Stimulated activated CD4-positive, alpha-beta T cell treated with anti-CD3 and anti-CD28 coated beads, Interleukin-1b, Interleukin-23, amount 100 ng/mL, for 1 hour (primary cell): ENCODE data around the gene CXCL12.

Experiments
- DNase-seq, 2 donors: peaks; one replicate each; pipeline ENCODE4 v3.0.0-alpha.2; 2020; ENCODE audit warnings: low read depth in 2 of 2

The CXCL12 gene

GRCh38 chr10:44334091-44334490 lies 50.8 kb downstream of the CXCL12 start:
- no peak for DNase-seq

- DNase-seq = no peak
Observed at GRCh38 chr10:44333511-44333910, 51.4 kb downstream of the CXCL12 start.

- no peak for DNase-seq
Observed at GRCh38 chr10:44332465-44332864, 52.4 kb downstream of the CXCL12 start.

DNA sequence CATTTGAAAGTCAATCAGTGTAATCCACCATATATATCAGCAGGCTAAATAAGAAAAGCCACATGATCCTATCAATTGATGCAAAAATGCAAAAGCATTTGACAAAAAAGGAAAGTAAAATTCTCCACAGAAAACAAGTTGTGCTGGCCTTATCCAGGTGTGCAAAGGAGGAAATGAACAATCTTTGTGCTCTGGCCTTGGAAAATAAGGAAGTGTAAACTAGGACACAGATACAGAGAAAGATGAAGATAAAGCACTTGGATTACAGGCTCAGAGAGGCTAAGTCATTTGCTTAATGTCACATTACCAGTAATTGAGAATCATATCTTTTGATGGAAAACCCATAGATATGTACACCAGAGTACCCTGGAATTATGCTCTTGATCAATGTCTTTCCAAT lies 54.5 kb downstream of the CXCL12 start:
- DNase-seq = no peak

GRCh38 chr10:44327461-44327860 lies 57.4 kb downstream of the CXCL12 start:
- DNase-seq = no peak
